ENCODE data around the gene SPRR2D. TPM values are rescaled to one million over a fixed set of nuclear protein-coding genes. Genes with fewer than 3 reads are reported as not detected.
"Not testable (repeated sequence)": the region's sequence is repeated elsewhere in the genome, so short reads cannot be mapped to it uniquely, and the experiment has no call there.

The SPRR2D gene
- polyA plus RNA-seq, 3 donors from 2014 or later = not detected

GRCh38 chr1:153032677-153033308 lies 8.1 kb downstream of the SPRR2D start:
- H3K9me3 Mint-ChIP-seq = peaks cover 0 to 2% (median 0%) of the 10 kb centered on the region in 6 donors
- no peaks in the 10 kb centered on the region for H3K4me1 Mint-ChIP-seq
- H3K27ac Mint-ChIP-seq = no peak overlapping the region
- H3K27me3 Mint-ChIP-seq (ENCODE audit: low read depth in 3 of 3) = peaks cover 3 to 5% (median 5%) of the 10 kb centered on the region in 3 donors
- no peak overlapping the region for H3K4me3 Mint-ChIP-seq
- DNase-seq = no peak
- no peaks in the 10 kb centered on the region for H3K36me3 Mint-ChIP-seq

DNA sequence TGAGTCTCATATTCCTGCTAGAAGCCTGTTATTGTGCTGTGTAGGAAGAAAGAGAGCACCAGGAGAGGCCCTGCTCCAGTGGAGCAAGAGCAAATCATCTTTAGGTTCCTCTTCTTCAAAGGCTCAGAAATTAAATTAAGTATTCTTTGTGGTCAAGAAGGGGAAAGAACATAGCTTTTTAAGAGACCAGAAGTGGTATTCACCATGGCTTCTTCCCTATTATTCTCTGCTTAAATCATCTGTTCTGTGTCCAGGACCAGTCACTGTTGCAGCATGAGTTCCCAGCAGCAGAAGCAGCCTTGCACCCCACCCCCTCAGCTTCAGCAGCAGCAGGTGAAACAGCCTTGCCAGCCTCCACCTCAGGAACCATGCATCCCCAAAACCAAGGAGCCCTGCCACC lies 8.8 kb downstream of the SPRR2D start:
- Mint-ChIP-seq H3K9me3 (peaks cover 0 to 2% (median 0%) of the 10 kb centered on the region in 6 donors), H3K36me3 (no peaks in the 10 kb centered on the region), H3K27me3 (ENCODE audit: low read depth in 3 of 3) (peaks cover 3 to 5% (median 5%) of the 10 kb centered on the region in 3 donors), H3K27ac (no peak overlapping the region), H3K4me1 (no peaks in the 10 kb centered on the region), H3K4me3 (no peak overlapping the region)
- DNase-seq = no peak

- Mint-ChIP-seq H3K27ac (no peak within 1 kb of the TSS), H3K4me1 (no peaks in the 10 kb centered on the region), H3K4me3 (no peak within 1 kb of the TSS), H3K9me3 (peaks cover 0 to 2% (median 0%) of the 10 kb centered on the region in 6 donors), H3K27me3 (ENCODE audit: low read depth in 3 of 3) (peaks cover 3 to 8% (median 3%) of the 10 kb centered on the region in 3 donors), H3K36me3 (no peaks in the 10 kb centered on the region)
- no peak for DNase-seq
Observed at GRCh38 chr1:153030895-153031294, 10.0 kb downstream of the SPRR2D start, which contains the start of gene SPRR1B. Gene SPRR1B, plus strand, starts transcription at chr1:153031203. Its CDS starts 1,143 bp downstream, at chr1:153032346.

DNA sequence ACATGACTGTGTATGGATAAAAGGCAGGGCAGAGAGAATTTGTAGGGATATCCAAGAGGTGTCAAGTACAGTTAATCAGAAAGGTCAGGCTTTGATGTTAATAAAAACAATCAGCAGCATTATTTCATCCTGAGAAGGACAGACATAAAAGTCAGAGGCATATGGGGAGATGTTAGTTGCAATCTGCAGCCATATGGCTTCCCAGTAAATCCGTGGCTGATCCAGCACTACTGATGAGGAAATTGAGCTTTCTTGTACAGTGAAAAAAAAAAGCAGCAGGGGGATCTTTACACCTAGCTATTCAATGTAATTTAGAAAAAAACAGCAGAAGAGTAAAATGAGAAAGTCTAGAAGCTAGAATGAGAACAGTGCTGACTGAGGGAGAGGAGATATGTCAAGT lies 12.2 kb downstream of the SPRR2D start:
- H3K27ac Mint-ChIP-seq = no peak overlapping the region
- DNase-seq = no peak
- peaks cover 0 to 2% (median 0%) of the 10 kb centered on the region in 6 donors for H3K9me3 Mint-ChIP-seq
- peaks cover 0 to 8% (median 3%) of the 10 kb centered on the region in 3 donors for H3K27me3 Mint-ChIP-seq (ENCODE audit: low read depth in 3 of 3)
- no peaks in the 10 kb centered on the region for H3K4me1 Mint-ChIP-seq
- no peaks in the 10 kb centered on the region for H3K36me3 Mint-ChIP-seq
- no peak overlapping the region for H3K4me3 Mint-ChIP-seq

DNA sequence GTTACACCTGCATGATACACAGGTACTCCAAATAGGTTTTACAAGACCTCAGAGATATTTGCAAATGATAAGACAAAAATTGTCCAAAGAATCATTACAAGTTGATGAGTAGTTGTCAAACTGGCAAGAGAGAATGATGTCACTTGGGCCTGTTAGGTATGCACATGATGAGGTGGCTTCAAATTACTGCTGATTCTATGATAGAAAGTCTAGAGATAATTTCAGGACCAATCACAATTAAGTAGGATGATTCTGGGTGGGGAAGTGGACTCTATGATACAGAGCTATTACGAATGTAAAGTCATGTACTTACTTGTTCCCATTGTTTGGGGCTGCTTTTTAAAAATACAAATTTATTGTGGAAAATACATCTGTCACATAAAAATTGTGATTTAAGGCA lies 15.1 kb downstream of the SPRR2D start:
- Mint-ChIP-seq H3K9me3 (peaks cover 0 to 2% (median 0%) of the 10 kb centered on the region in 6 donors), H3K27ac (no peak overlapping the region), H3K27me3 (ENCODE audit: low read depth in 3 of 3) (peaks cover 0 to 9% (median 5%) of the 10 kb centered on the region in 3 donors), H3K4me3 (no peak overlapping the region), H3K36me3 (no peaks in the 10 kb centered on the region), H3K4me1 (no peaks in the 10 kb centered on the region)
- no peak for DNase-seq

DNA sequence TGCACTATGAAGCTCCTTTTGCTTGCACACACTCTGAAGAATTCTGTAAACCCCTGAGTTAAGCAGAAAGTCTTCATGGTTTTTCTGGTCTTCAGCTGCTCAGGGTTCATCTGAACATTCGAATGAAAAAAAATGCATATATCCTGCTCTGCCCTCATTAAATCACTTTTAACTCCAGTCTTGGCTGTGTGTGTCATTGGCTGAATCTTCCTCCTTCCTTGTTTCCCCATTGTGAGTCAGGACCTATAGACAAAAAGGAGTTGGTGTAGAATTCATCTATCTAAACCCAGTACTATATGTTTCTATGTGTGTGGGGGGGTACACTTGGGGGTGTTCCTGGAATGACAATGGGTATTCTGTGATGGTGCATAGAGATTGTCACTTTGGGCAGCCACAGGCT lies 16.5 kb downstream of the SPRR2D start:
- no peak for DNase-seq
- H3K4me1 Mint-ChIP-seq = no peaks in the 10 kb centered on the region
- peaks cover 0 to 11% (median 5%) of the 10 kb centered on the region in 3 donors for H3K27me3 Mint-ChIP-seq (ENCODE audit: low read depth in 3 of 3)
- H3K36me3 Mint-ChIP-seq = no peaks in the 10 kb centered on the region
- H3K9me3 Mint-ChIP-seq = peaks cover 0 to 4% (median 0%) of the 10 kb centered on the region in 6 donors
- H3K4me3 Mint-ChIP-seq = no peak overlapping the region
- H3K27ac Mint-ChIP-seq = no peak overlapping the region

DNA sequence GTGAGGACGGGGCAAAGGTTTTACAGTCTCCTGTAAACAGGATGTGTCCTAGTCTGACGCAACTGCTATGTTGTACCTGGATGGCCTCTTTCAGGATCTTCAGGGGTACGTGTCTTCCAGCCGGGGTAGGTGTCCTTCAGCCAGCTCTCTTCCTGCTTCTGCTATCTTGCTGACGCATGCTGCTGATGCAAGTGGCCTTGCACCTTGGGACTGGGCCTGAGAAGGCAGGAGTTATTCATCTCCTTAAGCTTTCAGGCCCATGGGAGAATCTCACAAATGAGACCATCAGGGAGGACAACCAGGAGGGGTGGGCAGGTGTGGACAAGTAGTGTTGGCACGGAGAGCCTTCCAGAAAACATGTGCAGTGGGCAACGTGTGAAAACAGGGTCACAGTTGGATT lies 17.8 kb downstream of the SPRR2D start:
- Mint-ChIP-seq H3K27me3 (ENCODE audit: low read depth in 3 of 3) (peaks cover 0 to 14% (median 4%) of the 10 kb centered on the region in 3 donors), H3K4me3 (no peak overlapping the region), H3K9me3 (peaks cover 0 to 4% (median 0%) of the 10 kb centered on the region in 6 donors), H3K4me1 (no peaks in the 10 kb centered on the region), H3K27ac (no peak overlapping the region), H3K36me3 (no peaks in the 10 kb centered on the region)
- no peak for DNase-seq

DNA sequence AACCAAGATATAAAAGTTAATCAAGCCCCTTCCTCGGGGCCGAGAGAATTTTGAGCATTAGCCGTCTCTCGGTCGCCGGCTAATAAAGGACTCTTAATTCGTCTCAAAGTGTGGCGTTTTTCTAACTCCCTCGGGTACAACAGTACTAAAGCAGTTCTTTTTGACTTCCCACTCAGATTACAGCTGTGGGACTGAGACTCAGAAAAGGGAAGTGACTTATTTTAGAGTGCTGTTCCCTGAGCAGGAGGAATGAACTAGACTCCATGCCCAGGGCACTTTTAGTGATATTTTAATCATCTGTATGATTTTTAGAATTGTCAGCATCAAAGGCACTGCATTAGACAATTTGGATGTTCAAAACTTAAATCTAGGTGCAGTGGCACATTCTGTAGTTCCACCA lies 18.6 kb downstream of the SPRR2D start:
- H3K9me3 Mint-ChIP-seq, H3K4me1 Mint-ChIP-seq, H3K4me3 Mint-ChIP-seq, H3K36me3 Mint-ChIP-seq, DNase-seq, H3K27ac Mint-ChIP-seq: not testable (repeated sequence)
- H3K27me3 Mint-ChIP-seq (ENCODE audit: low read depth in 3 of 3) = peaks cover 0 to 14% (median 4%) of the 10 kb centered on the region in 3 donors

- H3K27ac Mint-ChIP-seq, H3K9me3 Mint-ChIP-seq, DNase-seq, H3K4me3 Mint-ChIP-seq, H3K4me1 Mint-ChIP-seq, H3K36me3 Mint-ChIP-seq: not testable (repeated sequence)
- H3K27me3 Mint-ChIP-seq (ENCODE audit: low read depth in 3 of 3) = peaks cover 0 to 16% (median 4%) of the 10 kb centered on the region in 3 donors
Observed at GRCh38 chr1:153021829-153022228, 19.1 kb downstream of the SPRR2D start.

GRCh38 chr1:153011235-153011758 lies 29.6 kb downstream of the SPRR2D start:
- not testable (repeated sequence) for H3K27me3 Mint-ChIP-seq (ENCODE audit: low read depth in 3 of 3); DNase-seq

GRCh38 chr1:153001382-153001781 lies 39.5 kb downstream of the SPRR2D start, which contains the start of gene SPRR3:
Gene SPRR3, plus strand, starts transcription at chr1:153001749. Its CDS starts 1,272 bp downstream, at chr1:153003021.
- H3K4me3 Mint-ChIP-seq = no peak within 1 kb of the TSS
- no peak for DNase-seq
- peaks cover 0 to 8% (median 4%) of the 10 kb centered on the region in 3 donors for H3K27me3 Mint-ChIP-seq (ENCODE audit: low read depth in 3 of 3)
- H3K36me3 Mint-ChIP-seq = no peaks in the 10 kb centered on the region
- H3K4me1 Mint-ChIP-seq = no peaks in the 10 kb centered on the region
- no peak within 1 kb of the TSS for H3K27ac Mint-ChIP-seq
- no peaks in the 10 kb centered on the region for H3K9me3 Mint-ChIP-seq

More at GRCh38 chr1:153011235-153011758, 29.6 kb downstream of the SPRR2D start:
- not testable (repeated sequence) for H3K36me3 Mint-ChIP-seq, H3K4me1 Mint-ChIP-seq, H3K9me3 Mint-ChIP-seq, H3K4me3 Mint-ChIP-seq, H3K27ac Mint-ChIP-seq

GRCh38 chr1:153000294-153000693 lies 40.6 kb downstream of the SPRR2D start:
- Mint-ChIP-seq H3K4me1 (no peaks in the 10 kb centered on the region), H3K4me3 (no peak overlapping the region), H3K36me3 (no peaks in the 10 kb centered on the region), H3K9me3 (no peaks in the 10 kb centered on the region), H3K27ac (no peak overlapping the region), H3K27me3 (ENCODE audit: low read depth in 3 of 3) (peaks cover 3 to 12% (median 4%) of the 10 kb centered on the region in 3 donors)
- no peak for DNase-seq

DNA sequence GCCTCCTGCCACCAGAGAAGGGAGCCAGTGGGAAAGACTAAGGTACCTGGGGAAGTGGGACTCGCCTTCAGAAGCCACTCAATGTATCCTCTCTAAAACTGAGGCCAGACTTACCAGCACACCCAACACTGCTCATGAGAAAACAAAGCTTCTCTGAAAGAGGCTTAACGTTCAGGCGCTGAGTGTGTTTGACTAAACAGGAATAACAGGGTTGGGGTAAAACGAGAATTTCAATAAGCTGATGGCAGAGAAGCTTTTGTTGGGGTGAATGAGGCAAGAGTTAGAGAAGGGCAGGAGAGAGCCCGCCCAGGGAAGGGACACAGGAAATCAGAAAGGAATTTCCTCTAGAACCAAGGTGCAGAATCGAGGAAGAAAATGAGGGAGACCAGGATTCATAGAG lies 41.1 kb downstream of the SPRR2D start:
- no peak overlapping the region for H3K4me3 Mint-ChIP-seq
- no peak for DNase-seq
- no peaks in the 10 kb centered on the region for H3K36me3 Mint-ChIP-seq
- no peak overlapping the region for H3K27ac Mint-ChIP-seq
- peaks cover 0 to 3% (median 0%) of the 10 kb centered on the region in 6 donors for H3K9me3 Mint-ChIP-seq
- H3K4me1 Mint-ChIP-seq = no peaks in the 10 kb centered on the region
- H3K27me3 Mint-ChIP-seq (ENCODE audit: low read depth in 3 of 3) = peaks cover 3 to 16% (median 4%) of the 10 kb centered on the region in 3 donors

DNA sequence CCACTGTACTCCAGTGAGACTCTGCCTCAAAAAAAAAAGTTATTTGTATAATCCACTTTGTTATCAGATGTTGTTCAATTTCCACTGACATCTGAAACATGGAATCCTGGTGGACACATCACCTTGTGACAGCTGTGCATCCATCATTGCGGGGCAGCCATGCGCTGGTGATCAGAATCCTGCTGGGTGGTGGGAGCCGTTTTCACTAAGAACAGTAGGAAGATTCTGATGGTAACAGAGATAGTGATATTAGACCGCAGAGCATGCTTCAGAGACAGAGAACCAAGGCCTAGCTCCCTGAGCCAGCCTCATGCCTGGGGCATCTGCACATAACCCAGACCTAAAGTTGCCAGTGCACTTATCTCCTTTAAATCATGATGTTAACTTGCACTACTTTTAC lies 42.4 kb downstream of the SPRR2D start:
- Mint-ChIP-seq H3K27ac (no peak overlapping the region), H3K27me3 (ENCODE audit: low read depth in 3 of 3) (peaks cover 3 to 13% (median 4%) of the 10 kb centered on the region in 3 donors), H3K36me3 (no peaks in the 10 kb centered on the region), H3K9me3 (peaks cover 0 to 3% (median 0%) of the 10 kb centered on the region in 6 donors), H3K4me3 (no peak overlapping the region), H3K4me1 (no peaks in the 10 kb centered on the region)
- no peak for DNase-seq
